ENCODE results near the gene CARD11.
A peak's percentile ranks its signal among the peaks of the same experiment; 100 is the strongest.

The CARD11 gene

GRCh38 chr7:2879354-2879753 lies 164.3 kb downstream of the CARD11 start:
- TF ChIP-seq ZNF70 (CRISPR knock-in tag; IDR thresholded peaks at IDR 0.05) (no peak), RARB (CRISPR knock-in tag; IDR thresholded peaks at IDR 0.05) (no peak), SNAI2 (CRISPR knock-in tag; IDR thresholded peaks at IDR 0.05) (no peak)
- ATAC-seq: no peak

- TF ChIP-seq CSDC2 (CRISPR knock-in tag; IDR thresholded peaks at IDR 0.05): no peak
- no peak for TF ChIP-seq TSHZ2 (CRISPR knock-in tag; IDR thresholded peaks at IDR 0.05)
- TF ChIP-seq ZNF70 (CRISPR knock-in tag; IDR thresholded peaks at IDR 0.05): no peak
- no peak for TF ChIP-seq ZNF8 (CRISPR knock-in tag; IDR thresholded peaks at IDR 0.05)
- TF ChIP-seq POU6F1 (CRISPR knock-in tag; IDR thresholded peaks at IDR 0.05; ENCODE audit: borderline replicate concordance, low read depth): no peak
- TF ChIP-seq ZFP3 (CRISPR knock-in tag; IDR thresholded peaks at IDR 0.05): no peak
- no peak for TF ChIP-seq ZC3H10 (CRISPR knock-in tag; IDR thresholded peaks at IDR 0.05)
- no peak for TF ChIP-seq ISL1 (CRISPR knock-in tag; IDR thresholded peaks at IDR 0.05)
- TF ChIP-seq ARNTL (CRISPR knock-in tag; IDR thresholded peaks at IDR 0.05; ENCODE audit: borderline replicate concordance, low read depth): no peak
- TF ChIP-seq ZFP30 (CRISPR knock-in tag; IDR thresholded peaks at IDR 0.05): no peak
- no peak for TF ChIP-seq ZNF565 (CRISPR knock-in tag; conservative IDR thresholded peaks at IDR 0.05; ENCODE audit: low read depth)
- ATAC-seq: no peak
Observed at GRCh38 chr7:2878306-2878705, 165.4 kb downstream of the CARD11 start.

- no peak for TF ChIP-seq ZNF70 (CRISPR knock-in tag; IDR thresholded peaks at IDR 0.05)
- no peak for TF ChIP-seq ZNF565 (CRISPR knock-in tag; conservative IDR thresholded peaks at IDR 0.05; ENCODE audit: low read depth)
- no peak for TF ChIP-seq GLIS3 (CRISPR knock-in tag; IDR thresholded peaks at IDR 0.05)
- no peak for TF ChIP-seq ARNTL (CRISPR knock-in tag; IDR thresholded peaks at IDR 0.05; ENCODE audit: borderline replicate concordance, low read depth)
- TF ChIP-seq ISL1 (CRISPR knock-in tag; IDR thresholded peaks at IDR 0.05): no peak
- no peak for TF ChIP-seq SNAI2 (CRISPR knock-in tag; IDR thresholded peaks at IDR 0.05)
- TF ChIP-seq OSR1 (CRISPR knock-in tag; IDR thresholded peaks at IDR 0.05): no peak
- no peak for TF ChIP-seq TSHZ2 (CRISPR knock-in tag; IDR thresholded peaks at IDR 0.05)
- TF ChIP-seq ZFP30 (CRISPR knock-in tag; IDR thresholded peaks at IDR 0.05): no peak
- no peak for TF ChIP-seq PATZ1 (CRISPR knock-in tag; IDR thresholded peaks at IDR 0.05; ENCODE audit: borderline replicate concordance)
- TF ChIP-seq TOX (CRISPR knock-in tag; IDR thresholded peaks at IDR 0.05; ENCODE audit: borderline replicate concordance): no peak
- no peak for TF ChIP-seq CSDC2 (CRISPR knock-in tag; IDR thresholded peaks at IDR 0.05)
- ATAC-seq: peak; percentile 70
Observed at GRCh38 chr7:2876031-2876731, 167.5 kb downstream of the CARD11 start.

All from SK-N-SH treated with all-trans-retinoic acid at 6 μM for 48 hours (cell line).